GM23338 (cell line): Measurements from ENCODE around the gene SLC37A1.

ENCODE experiments used
- CREB1 ChIP-seq: fragments of 250-450 bp; sonication (Bioruptor Pico); IDR thresholded peaks from 2 replicates; pipeline ENCODE4 v1.5.0; 2020; ENCODE audit warnings: low read depth, mild to moderate bottlenecking, moderate library complexity
- CTCF ChIP-seq, 2 experiments: fragments of 200-600 bp in 1 of 2; sonication (generic) in 1 of 2; conservative IDR thresholded peaks; 2 replicates each; pipeline versions ENCODE4 v1.5.1 to v1.6.1; 2016 to 2017; ENCODE audit warnings: antibody characterized with exemption in 2 of 2, low read depth in 2 of 2, mild to moderate bottlenecking in 2 of 2, moderate library complexity in 1 of 2
- ETS1 ChIP-seq: IDR thresholded peaks from 2 replicates; pipeline ENCODE4 v1.6.1; 2016; ENCODE audit warnings: antibody characterized with exemption
- EZH2 ChIP-seq: fragments of 200-600 bp; sonication (generic); IDR thresholded peaks from one replicate; pipeline ENCODE4 v1.8.0; 2017; ENCODE audit warnings: antibody characterized with exemption, mild to moderate bottlenecking, low read depth; ENCODE audit not compliant: unreplicated experiment
- EZH2phosphoT487 ChIP-seq: fragments of 200-600 bp; sonication (generic); IDR thresholded peaks from one replicate; pipeline ENCODE4 v1.8.1; 2018; ENCODE audit warnings: antibody characterized with exemption; ENCODE audit not compliant: unreplicated experiment
- JUNB ChIP-seq: IDR thresholded peaks from one replicate; pipeline ENCODE4 v1.6.1; 2016; ENCODE audit warnings: antibody characterized with exemption; ENCODE audit not compliant: unreplicated experiment
- NANOG ChIP-seq: IDR thresholded peaks from 2 replicates; pipeline ENCODE4 v1.6.1; 2016; ENCODE audit warnings: antibody characterized with exemption, borderline replicate concordance
- POLR2AphosphoS5 ChIP-seq: IDR thresholded peaks from 2 replicates; pipeline ENCODE4 v1.6.1; 2016; ENCODE audit warnings: antibody characterized with exemption, low read depth
- REST ChIP-seq: IDR thresholded peaks from one replicate; pipeline ENCODE4 v1.6.1; 2018; ENCODE audit warnings: antibody characterized with exemption; ENCODE audit not compliant: unreplicated experiment
- STAT1 ChIP-seq: IDR thresholded peaks from one replicate; pipeline ENCODE4 v1.6.1; 2016; ENCODE audit warnings: antibody characterized with exemption; ENCODE audit not compliant: unreplicated experiment
- ZNF114 ChIP-seq: fragments of 250-450 bp; sonication (Bioruptor Pico); IDR thresholded peaks from 2 replicates; pipeline ENCODE4 v1.5.0; 2020; ENCODE audit warnings: mild to moderate bottlenecking, moderate library complexity
- ZNF331 ChIP-seq: fragments of 250-450 bp; sonication (Bioruptor Pico); IDR thresholded peaks from 2 replicates; pipeline ENCODE4 v1.5.0; 2020; ENCODE audit warnings: low read depth, mild to moderate bottlenecking, moderate library complexity
- ZNF462 ChIP-seq: fragments of 250-450 bp; sonication (Bioruptor Pico); IDR thresholded peaks from 2 replicates; pipeline ENCODE4 v1.5.0; 2020; ENCODE audit warnings: mild to moderate bottlenecking, moderate library complexity

- no peak for TF ChIP-seq EZH2
- TF ChIP-seq EZH2phosphoT487: no peak
- no peak for TF ChIP-seq CTCF (conservative IDR thresholded peaks at IDR 0.05; ENCODE audit: low read depth in 2 of 2)
- no peak for TF ChIP-seq STAT1
- TF ChIP-seq JUNB: no peak
- TF ChIP-seq POLR2AphosphoS5: no peak
- TF ChIP-seq CREB1 (CRISPR knock-in tag): no peak
- TF ChIP-seq REST: no peak
- no peak for TF ChIP-seq ETS1
- TF ChIP-seq ZNF462 (CRISPR knock-in tag): no peak
- no peak for TF ChIP-seq ZNF331 (CRISPR knock-in tag)
- no peak for TF ChIP-seq NANOG
- no peak for TF ChIP-seq ZNF114
Observed at GRCh38 chr21:42597487-42598158, 84.0 kb downstream of the SLC37A1 start.
